GM18505 (cell line): ENCODE measurements around the gene XAF1.
"Not testable (repeated sequence)": the region's sequence is repeated elsewhere in the genome, so short reads cannot be mapped to it uniquely, and the experiment has no call there.

Experiments
- ATAC-seq: cut with Tn5 transposase; IDR thresholded peaks from one replicate; pipeline ENCODE4 v1.9.1; 2021; ENCODE audit not compliant: unreplicated experiment
- POLR2A ChIP-seq: IDR thresholded peaks from 4 replicates; pipeline ENCODE4 v1.6.1; 2011; ENCODE audit warnings: borderline replicate concordance; ENCODE audit not compliant: insufficient read depth, insufficient read length; ENCODE audit errors: extremely low read depth

XAF1 gene

DNA sequence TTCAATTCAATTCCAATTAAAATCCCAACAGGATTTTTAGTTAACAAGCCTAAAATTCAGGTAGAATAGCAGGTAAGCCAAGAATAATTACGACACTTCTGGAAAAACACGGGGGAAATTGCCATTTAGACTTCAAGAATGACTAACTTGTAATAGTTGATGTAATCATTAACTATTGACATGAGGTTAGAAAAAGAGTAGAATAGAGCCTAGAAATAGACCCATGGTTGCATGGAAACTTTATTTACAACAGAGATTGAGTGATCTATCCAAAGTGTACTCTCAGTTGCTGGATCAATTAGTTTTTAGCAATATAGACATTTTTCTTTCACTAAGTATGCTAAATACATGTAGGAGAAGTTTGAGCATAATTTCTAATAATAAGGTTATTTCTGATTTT, 39.1 kb upstream of the XAF1 start:
- no peak for ATAC-seq
- TF ChIP-seq POLR2A, result no peak

DNA sequence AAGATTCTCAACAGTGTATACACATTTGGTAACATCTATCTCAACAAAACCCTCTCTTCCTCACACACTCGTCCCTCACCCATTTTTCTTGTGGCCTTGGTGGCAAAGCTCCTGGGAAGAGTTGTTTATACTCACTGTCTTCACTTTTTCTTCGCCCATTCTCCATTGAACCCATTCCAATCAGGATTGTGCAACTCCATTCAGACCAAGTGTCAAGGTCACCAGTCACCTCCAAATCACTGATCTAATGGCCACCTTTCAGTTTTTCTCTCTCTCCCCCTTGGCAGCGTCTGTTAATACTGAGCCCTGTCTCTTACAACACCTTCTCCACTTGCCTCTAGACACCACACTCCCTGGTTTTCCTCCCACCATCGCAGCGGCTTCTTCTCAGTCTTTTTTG, 34.1 kb upstream of the XAF1 start:
- ATAC-seq, result no peak
- no peak for TF ChIP-seq POLR2A

DNA sequence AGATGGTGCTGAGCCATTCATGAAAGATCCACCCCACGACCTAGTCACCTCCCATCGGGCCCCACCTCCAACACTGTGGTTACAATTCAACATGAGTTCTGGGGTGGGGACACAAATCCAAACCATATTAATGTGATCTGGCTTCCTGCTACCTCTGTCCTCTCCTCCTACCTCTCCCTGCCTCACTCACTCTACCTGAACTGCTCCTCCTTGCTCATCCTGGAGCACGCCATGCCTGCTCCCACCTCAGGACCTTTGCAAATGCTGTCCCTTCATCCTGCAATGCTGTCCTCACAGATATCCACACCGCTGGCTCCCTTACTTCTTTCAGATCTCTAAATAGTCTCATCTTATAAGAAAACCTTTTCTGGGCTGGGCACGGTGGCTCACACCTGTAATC, 31.8 kb upstream of the XAF1 start:
- no peak for ATAC-seq
- no peak for TF ChIP-seq POLR2A

DNA sequence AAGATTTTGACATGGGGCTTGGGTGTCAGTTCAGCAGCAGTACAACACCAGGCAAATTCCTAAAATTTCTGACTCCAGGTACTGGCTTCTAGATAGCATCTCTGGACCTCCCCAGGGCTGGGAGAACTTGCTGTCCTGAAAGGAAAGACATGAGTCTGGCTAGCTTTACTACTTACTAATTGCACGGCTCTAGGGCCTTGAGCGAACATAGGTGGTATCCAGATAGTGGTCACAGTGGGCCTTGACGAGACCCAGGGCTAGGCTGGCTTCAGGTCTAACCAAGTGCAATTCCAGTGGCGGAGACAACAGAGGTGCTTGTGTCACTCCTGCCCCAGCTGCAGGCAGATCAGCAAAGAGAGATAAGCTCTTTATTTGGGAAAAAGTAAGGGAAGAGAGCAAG, 26.3 kb upstream of the XAF1 start:
- ATAC-seq, result no peak
- no peak for TF ChIP-seq POLR2A

DNA sequence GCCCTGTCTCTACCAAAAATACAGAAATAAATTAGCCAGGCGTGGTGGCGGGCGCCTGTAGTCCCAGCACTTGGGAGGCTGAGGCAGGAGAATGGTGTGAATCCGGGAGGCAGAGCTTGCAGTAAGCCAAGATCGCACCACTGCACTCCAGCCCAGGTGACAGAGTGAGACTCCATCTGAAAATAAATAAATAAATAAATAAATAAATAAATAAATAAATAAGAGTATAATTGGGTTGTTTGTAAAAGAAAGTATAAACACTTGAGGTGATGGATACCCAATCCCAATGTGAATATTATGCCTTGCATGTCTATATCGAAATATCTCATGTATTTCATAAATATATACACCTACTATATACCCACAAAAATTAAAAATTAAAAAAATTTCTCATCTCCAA, 9.2 kb upstream of the XAF1 start:
- not testable (repeated sequence) for ATAC-seq

DNA sequence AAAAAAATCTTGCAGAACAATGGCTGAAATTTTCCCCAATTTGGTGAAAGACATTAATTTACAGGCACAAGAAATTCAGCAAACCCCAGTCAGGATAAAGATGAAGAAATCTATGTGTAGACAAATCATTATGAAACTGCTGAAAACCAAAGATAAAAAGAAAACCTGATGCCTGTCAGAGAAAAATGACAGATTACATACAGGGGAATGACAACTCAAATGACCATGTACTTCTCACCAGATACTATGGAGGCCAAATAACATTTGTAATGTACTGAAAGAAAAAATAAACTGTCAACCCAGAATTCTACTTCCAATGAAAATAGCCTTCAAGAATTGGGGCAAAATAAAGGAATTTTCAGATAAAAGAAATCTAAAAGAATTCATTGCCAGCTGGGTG, 7.2 kb upstream of the XAF1 start:
- no peak for TF ChIP-seq POLR2A
- no peak for ATAC-seq

DNA sequence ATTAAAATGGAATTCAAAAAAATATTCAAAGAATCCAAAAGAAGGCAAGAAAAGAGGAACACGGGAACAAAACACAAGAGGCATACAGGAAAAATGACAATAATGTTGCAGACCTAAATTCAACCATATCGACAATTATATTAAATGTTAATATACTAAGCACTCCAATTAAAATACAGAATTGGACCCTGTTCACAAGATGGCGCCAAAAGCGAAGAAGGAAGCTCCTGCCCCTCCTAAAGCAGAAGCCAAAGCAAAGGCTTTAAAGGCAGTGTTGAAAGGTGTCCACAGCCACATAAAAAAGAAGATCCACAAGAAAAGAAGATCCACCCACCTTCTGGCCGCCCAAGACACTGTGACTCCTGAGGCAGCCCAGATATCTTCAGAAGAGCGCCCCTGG, 6.3 kb upstream of the XAF1 start:
- no peak for ATAC-seq
- no peak for TF ChIP-seq POLR2A

DNA sequence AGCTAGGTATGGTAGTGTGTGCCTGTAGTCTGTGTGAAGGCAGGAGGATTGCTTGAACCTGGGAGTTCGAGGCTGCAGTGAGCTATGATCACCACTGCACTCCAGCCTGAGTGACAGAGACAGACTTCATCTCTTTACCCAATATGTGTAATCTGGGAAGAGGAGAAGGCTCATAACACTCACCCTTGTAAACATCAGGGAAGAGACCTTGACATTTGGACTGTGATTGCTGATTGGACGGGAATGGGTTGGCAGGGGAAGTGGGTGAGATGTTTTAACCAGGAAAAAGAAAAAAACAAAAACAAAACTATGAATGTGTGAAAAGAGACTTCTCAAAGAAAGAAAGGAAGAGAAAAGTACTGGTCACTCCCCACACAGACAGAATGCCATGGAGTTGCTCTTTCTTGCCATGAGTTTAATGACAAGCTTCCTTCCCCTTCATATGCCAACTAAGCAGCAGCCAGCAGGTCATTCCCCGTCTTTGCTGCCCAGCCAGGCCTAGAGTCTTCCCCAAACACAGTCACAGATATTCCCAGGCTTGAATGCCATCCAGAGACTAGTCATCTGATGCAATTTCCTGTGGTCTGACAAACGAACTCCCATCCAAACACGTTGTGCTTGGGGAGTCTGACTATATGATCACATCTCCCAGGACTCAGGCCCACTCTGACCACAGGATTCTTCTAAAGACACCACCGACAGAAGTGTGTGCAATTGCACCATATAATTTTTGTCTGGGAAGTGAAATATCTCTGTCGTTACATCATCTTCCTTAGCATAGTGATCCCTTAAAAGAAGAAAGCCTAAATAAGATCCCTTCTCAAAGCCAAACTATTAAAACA, 3.6 kb upstream of the XAF1 start:
- no peak for ATAC-seq
- TF ChIP-seq POLR2A, result no peak

DNA sequence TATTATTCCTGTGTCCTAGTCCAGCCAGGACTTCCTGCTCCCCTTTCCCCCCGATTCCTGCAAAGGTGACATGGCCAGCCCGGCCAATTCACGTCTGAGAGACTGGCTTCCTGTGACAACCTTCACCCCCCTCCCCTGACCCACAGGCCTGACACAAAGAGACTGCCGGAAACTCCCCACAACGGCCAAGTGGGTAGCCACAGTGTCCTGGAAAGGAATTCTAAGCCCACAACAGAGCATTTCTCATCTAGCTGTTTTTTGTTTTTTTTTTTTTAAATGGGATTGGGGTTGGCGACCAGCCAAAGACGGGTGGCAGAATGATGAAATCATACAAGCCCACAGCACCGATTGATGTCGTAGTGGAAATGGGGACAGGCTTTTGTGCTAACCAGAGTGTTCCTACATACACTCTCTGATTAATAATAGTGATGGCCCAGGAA, 2.8 kb upstream of the XAF1 start:
- no peak for ATAC-seq
- no peak for TF ChIP-seq POLR2A

DNA sequence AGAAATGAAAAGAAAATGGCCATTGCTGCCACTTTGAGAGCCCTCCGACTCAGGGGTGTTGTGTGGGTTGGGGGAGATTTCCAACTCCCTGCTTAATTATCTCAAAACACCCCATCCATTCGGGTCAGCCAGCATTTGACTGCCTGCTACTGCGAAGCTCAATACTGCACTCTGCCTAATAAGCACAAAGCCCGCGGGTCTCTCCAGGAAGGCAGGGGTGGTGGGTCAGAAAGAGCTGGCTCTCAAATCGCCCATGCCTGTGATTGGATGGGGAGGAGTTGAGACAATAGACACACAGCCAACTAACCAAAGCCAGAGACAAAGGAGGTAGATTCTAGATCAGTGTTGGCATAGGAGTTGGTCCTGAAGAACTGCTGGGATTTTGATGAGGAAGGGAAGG, 2.3 kb upstream of the XAF1 start:
- TF ChIP-seq POLR2A, result no peak
- ATAC-seq, result no peak

DNA sequence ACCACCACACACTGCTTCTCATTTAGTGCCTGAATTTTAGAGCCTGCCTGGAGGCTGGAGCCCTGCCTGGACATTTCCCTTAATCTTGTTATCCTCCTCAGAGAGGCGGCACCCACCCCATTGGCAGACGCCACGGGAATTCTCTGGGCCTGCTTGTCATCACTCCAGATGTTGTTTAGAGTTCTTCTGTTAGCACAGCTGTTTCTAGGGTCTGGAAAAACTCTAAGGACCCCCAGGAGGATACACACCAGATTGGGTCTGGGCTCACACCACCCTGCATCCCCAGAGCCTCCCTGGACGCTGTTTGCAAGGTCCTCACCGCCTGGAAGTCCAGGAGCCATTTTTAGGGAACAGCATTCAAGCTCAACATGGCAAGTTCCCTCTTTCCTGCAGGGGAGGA, 565 bp upstream of the XAF1 start:
- TF ChIP-seq POLR2A, result no peak
- ATAC-seq, result no peak

DNA sequence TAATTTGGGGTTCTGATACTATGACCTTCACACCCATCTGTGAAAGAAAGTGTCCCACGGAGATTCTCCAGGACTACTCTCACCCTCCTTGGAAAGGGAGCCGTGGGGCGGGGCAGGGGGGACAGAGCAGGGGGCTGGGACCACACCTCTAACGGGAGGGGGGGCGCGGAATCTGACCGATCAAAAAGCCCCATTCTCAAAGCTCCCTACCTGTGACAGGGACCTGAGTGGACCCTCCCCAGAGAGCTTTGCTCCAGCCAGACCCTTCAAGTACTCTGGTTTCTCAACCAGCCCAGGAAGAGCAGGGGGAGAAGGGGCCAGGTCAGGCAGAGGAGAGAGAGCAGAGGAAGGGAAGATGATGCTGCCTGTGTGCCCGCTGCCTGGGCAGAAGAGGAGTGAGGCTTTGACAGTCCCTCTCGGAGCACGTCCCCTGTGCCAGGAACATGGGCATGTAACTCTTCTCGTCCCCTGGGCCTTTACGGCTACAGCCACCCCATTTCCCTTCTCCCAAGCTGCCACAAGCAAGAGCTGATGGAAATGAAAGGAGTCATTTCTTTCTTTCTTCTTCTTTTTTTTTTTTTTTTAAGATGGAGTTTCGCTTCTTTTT, 682 bp downstream of the XAF1 start:
- ATAC-seq, result no peak
- peak; percentile 52 for TF ChIP-seq POLR2A

DNA sequence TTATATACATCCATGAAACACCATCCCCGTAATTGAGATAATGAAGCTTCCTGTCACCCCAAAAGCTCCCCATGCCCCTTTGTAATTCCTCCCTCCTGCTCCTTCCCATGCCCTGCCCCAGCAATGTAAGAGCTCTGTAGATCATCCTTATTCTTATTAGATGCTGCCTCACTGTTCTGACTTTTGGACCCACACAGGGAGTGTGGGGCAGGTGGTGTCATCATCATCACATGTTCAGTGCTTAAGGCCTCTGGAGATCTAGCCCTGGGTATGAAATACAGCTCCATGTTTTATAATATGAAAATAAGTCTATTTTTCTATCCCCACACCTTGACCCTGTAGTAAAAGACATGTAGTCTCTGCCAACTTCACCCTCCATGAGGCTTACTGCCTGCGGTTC, 1.9 kb downstream of the XAF1 start:
- ATAC-seq, result no peak
- TF ChIP-seq POLR2A, result no peak

DNA sequence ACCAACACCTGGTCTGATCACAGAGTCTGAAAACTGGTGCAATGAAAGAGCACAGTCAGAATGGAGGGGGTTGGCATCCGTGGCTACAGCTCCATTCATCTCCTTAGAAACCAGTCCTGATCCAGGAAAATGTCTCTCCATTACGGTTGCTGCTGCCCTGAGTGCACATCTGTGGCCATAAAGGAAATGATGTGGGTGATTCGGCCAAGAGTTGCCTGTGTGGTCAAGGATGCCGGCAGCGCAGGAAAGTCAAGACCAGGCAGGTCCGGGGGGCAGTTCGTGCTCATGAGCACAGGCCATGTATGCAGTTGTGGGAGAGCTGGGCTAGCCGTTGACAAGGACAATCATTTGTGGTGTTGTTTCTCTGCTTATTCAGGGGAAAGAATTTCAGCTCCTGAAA, 5.9 kb downstream of the XAF1 start:
- ATAC-seq, result no peak
- no peak for TF ChIP-seq POLR2A
